GM23338 (cell line): ENCODE results near the gene GJC3. TPM values are rescaled to one million over a fixed set of nuclear protein-coding genes. Genes with fewer than 3 reads are reported as not detected.
"Not testable (repeated sequence)": the region's sequence is repeated elsewhere in the genome, so short reads cannot be mapped to it uniquely, and the experiment has no call there.

Source experiments
- ATAC-seq: fragments of 200-7000 bp; cut with Tn5 transposase; 3 replicates; pipeline ENCODE4 v1.9.1; 2020
- DNase-seq: peaks from one replicate; pipeline ENCODE4 v3.0.0-alpha.2; 2015; ENCODE audit warnings: low spot score
- H2AFZ ChIP-seq: fragments of 200-600 bp; sonication (generic); 2 replicates; pipeline ENCODE4 v1.8.0; 2016; ENCODE audit warnings: antibody characterized with exemption, mild to moderate bottlenecking, moderate library complexity
- H3F3A ChIP-seq: fragments of 200-600 bp; sonication (generic); replicated peaks from 2 replicates; pipeline ENCODE4 v1.8.0; 2017; ENCODE audit warnings: antibody characterized with exemption, mixed run types, low read depth
- H3K27ac ChIP-seq: fragments of 200-600 bp; sonication (generic); 2 replicates; pipeline ENCODE4 v1.6.1; 2016; ENCODE audit warnings: low read depth
- H3K27me3 ChIP-seq: fragments of 200-600 bp; sonication (generic); 2 replicates; pipeline ENCODE4 v1.8.0; 2016; ENCODE audit warnings: mild to moderate bottlenecking, mixed run types, moderate library complexity; ENCODE audit not compliant: insufficient read depth
- H3K36me3 ChIP-seq: fragments of 200-600 bp; sonication (generic); 2 replicates; pipeline ENCODE4 v1.8.0; 2016; ENCODE audit warnings: mild to moderate bottlenecking; ENCODE audit not compliant: insufficient read depth
- H3K4me1 ChIP-seq: fragments of 200-600 bp; sonication (generic); 2 replicates; pipeline ENCODE4 v1.8.0; 2016; ENCODE audit warnings: mild to moderate bottlenecking, moderate library complexity; ENCODE audit not compliant: insufficient read depth
- H3K4me2 ChIP-seq: fragments of 200-600 bp; sonication (generic); 2 replicates; pipeline ENCODE4 v1.7.1; 2017; ENCODE audit warnings: mixed run types
- H3K4me3 ChIP-seq: fragments of 200-600 bp; sonication (generic); 2 replicates; pipeline ENCODE4 v1.6.1; 2016; ENCODE audit warnings: mixed run types
- H3K79me2 ChIP-seq: fragments of 200-600 bp; sonication (generic); replicated peaks from 2 replicates; pipeline ENCODE4 v1.8.0; 2017; ENCODE audit warnings: mild to moderate bottlenecking; ENCODE audit not compliant: insufficient read depth
- H3K9me2 ChIP-seq: fragments of 200-600 bp; sonication (generic); 2 replicates; pipeline ENCODE4 v1.8.0; 2017; ENCODE audit not compliant: insufficient read depth
- H4K20me1 ChIP-seq: fragments of 200-600 bp; sonication (generic); replicated peaks from 2 replicates; pipeline ENCODE4 v1.8.0; 2017; ENCODE audit warnings: mild to moderate bottlenecking; ENCODE audit not compliant: insufficient read depth
- H3K27ac Mint-ChIP-seq: 2 replicates; pipeline ENCODE4 v1.8.0; 2020; ENCODE audit warnings: inconsistent platforms, mild to moderate bottlenecking, moderate library complexity, mixed read lengths
- H3K27me3 Mint-ChIP-seq: 3 replicates; pipeline ENCODE4 v1.8.0; 2022; ENCODE audit warnings: low read depth, mild to moderate bottlenecking, moderate library complexity, mixed read lengths, inconsistent platforms; ENCODE audit not compliant: insufficient read depth, poor library complexity
- H3K36me3 Mint-ChIP-seq: 3 replicates; pipeline ENCODE4 v1.8.0; 2021; ENCODE audit warnings: low read depth, mild to moderate bottlenecking, inconsistent platforms, moderate library complexity, mixed read lengths
- H3K4me1 Mint-ChIP-seq: 3 replicates; pipeline ENCODE4 v1.8.0; 2020; ENCODE audit warnings: mild to moderate bottlenecking, inconsistent platforms, mixed read lengths
- H3K4me3 Mint-ChIP-seq: 3 replicates; pipeline ENCODE4 v1.8.0; 2021; ENCODE audit warnings: moderate library complexity, mild to moderate bottlenecking, inconsistent platforms, mixed read lengths
- H3K9me3 Mint-ChIP-seq: 3 replicates; pipeline ENCODE4 v1.8.0; 2020; ENCODE audit warnings: moderate library complexity, mild to moderate bottlenecking, inconsistent platforms, mixed read lengths
- CREB1 ChIP-seq: fragments of 250-450 bp; sonication (Bioruptor Pico); IDR thresholded peaks from 2 replicates; pipeline ENCODE4 v1.5.0; 2020; ENCODE audit warnings: low read depth, mild to moderate bottlenecking, moderate library complexity
- CTCF ChIP-seq, 2 experiments: fragments of 200-600 bp in 1 of 2; sonication (generic) in 1 of 2; conservative IDR thresholded peaks; 2 replicates each; pipeline versions ENCODE4 v1.5.1 to v1.6.1; 2016 to 2017; ENCODE audit warnings: antibody characterized with exemption in 2 of 2, low read depth in 2 of 2, mild to moderate bottlenecking in 2 of 2, moderate library complexity in 1 of 2
- ETS1 ChIP-seq: IDR thresholded peaks from 2 replicates; pipeline ENCODE4 v1.6.1; 2016; ENCODE audit warnings: antibody characterized with exemption
- EZH2 ChIP-seq: fragments of 200-600 bp; sonication (generic); IDR thresholded peaks from one replicate; pipeline ENCODE4 v1.8.0; 2017; ENCODE audit warnings: antibody characterized with exemption, mild to moderate bottlenecking, low read depth; ENCODE audit not compliant: unreplicated experiment
- JUNB ChIP-seq: IDR thresholded peaks from one replicate; pipeline ENCODE4 v1.6.1; 2016; ENCODE audit warnings: antibody characterized with exemption; ENCODE audit not compliant: unreplicated experiment
- NANOG ChIP-seq: IDR thresholded peaks from 2 replicates; pipeline ENCODE4 v1.6.1; 2016; ENCODE audit warnings: antibody characterized with exemption, borderline replicate concordance
- POLR2AphosphoS5 ChIP-seq: IDR thresholded peaks from 2 replicates; pipeline ENCODE4 v1.6.1; 2016; ENCODE audit warnings: antibody characterized with exemption, low read depth
- REST ChIP-seq: IDR thresholded peaks from one replicate; pipeline ENCODE4 v1.6.1; 2018; ENCODE audit warnings: antibody characterized with exemption; ENCODE audit not compliant: unreplicated experiment
- STAT1 ChIP-seq: IDR thresholded peaks from one replicate; pipeline ENCODE4 v1.6.1; 2016; ENCODE audit warnings: antibody characterized with exemption; ENCODE audit not compliant: unreplicated experiment
- polyA plus RNA-seq: library from polyadenylated mRNA; unstranded; fragments of >200 nt; fragmentation: Nextera tagmentation; extraction: Ambion mirVana; gene quantifications from 2 replicates; pipeline ENCODE4 v1.2.1, GENCODE V29; 2016
- total RNA-seq: library from RNA; depleted of rRNA; stranded (reverse); fragments of >200 nt; shearing (Covaris generic); gene quantifications from 2 replicates; pipeline ENCODE4 v1.2.3, GENCODE V29; 2014
- TF ChIP-seq, protein P1 (sequence below): fragments of 250-450 bp; sonication (Bioruptor Pico); IDR thresholded peaks from 2 replicates; pipeline ENCODE4 v1.5.0; 2020; ENCODE audit warnings: mild to moderate bottlenecking, moderate library complexity

GJC3 gene
- total and polyA plus RNA-seq, 2 experiments from 2014 or later, result 0.56 to 3.1 TPM

- H3K36me3 ChIP-seq, result 0 out of 2 replicates have a peak, but pooled peaks cover 16% of the 10 kb centered on the region
- not testable (repeated sequence) for H3K79me2 ChIP-seq, H3F3A ChIP-seq, H3K4me3 ChIP-seq, H3K4me3 Mint-ChIP-seq, H3K4me2 ChIP-seq, DNase-seq, H3K4me1 ChIP-seq, H3K27ac Mint-ChIP-seq, H3K27me3 ChIP-seq, H3K4me1 Mint-ChIP-seq, H4K20me1 ChIP-seq, H2AFZ ChIP-seq, ATAC-seq, H3K27ac ChIP-seq, H3K9me2 ChIP-seq
- Mint-ChIP-seq H3K9me3 (peaks cover 32% of the 10 kb centered on the region), H3K27me3 (peaks cover 11% of the 10 kb centered on the region), H3K36me3 (peaks cover 23% of the 10 kb centered on the region)
These were observed 25.2 kb upstream of the GJC3 start for GRCh38 chr7:99954643-99955042.

DNA sequence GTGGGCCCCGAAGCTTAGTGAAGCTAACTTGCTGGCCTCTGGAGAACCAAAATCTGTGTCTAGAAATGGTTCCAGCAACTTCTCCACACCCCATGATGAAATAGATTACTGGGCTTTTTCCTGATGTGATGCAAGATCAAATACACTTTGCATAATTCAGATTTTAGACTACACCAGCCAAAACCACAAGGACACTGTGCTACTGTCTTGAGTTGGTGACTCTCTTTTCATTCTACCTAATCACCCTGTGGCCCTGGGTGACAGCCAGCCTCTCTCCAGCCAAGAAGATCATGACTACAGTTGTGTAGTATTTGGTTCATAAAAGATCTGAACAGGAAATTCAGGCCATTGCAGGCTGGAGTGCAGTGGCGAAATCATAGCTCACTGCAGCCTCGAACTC lies 24.2 kb upstream of the GJC3 start:
- Histone ChIP-seq H3K4me2 (no peak overlapping the region), H2AFZ (no peak overlapping the region), H4K20me1 (no peaks in the 10 kb centered on the region), H3K4me3 (no peak overlapping the region), H3K27me3 (no peaks in the 10 kb centered on the region), H3K27ac (no peak overlapping the region), H3K4me1 (no peaks in the 10 kb centered on the region), H3K9me2 (peaks cover 2% of the 10 kb centered on the region; the same call in 1 of the 2 replicates), H3K36me3 (0 out of 2 replicates have a peak, but pooled peaks cover 16% of the 10 kb centered on the region), H3F3A (no peaks in the 10 kb centered on the region), H3K79me2 (no peaks in the 10 kb centered on the region)
- H3K4me1 Mint-ChIP-seq, result no peaks in the 10 kb centered on the region
- H3K4me3 Mint-ChIP-seq, result no peak overlapping the region
- DNase-seq, result no peak
- ATAC-seq, result no peak
- H3K27me3 Mint-ChIP-seq, result peaks cover 11% of the 10 kb centered on the region
- H3K36me3 Mint-ChIP-seq, result peaks cover 31% of the 10 kb centered on the region
- no peak overlapping the region for H3K27ac Mint-ChIP-seq
- peaks cover 41% of the 10 kb centered on the region for H3K9me3 Mint-ChIP-seq
- TF ChIP-seq POLR2AphosphoS5 (no peak), EZH2 (no peak), ETS1 (no peak), CTCF (conservative IDR thresholded peaks at IDR 0.05; ENCODE audit: low read depth in 2 of 2) (no peak), REST (no peak), STAT1 (no peak), CREB1 (no peak), NANOG (no peak), JUNB (no peak)
- TF ChIP-seq, protein P1, sequence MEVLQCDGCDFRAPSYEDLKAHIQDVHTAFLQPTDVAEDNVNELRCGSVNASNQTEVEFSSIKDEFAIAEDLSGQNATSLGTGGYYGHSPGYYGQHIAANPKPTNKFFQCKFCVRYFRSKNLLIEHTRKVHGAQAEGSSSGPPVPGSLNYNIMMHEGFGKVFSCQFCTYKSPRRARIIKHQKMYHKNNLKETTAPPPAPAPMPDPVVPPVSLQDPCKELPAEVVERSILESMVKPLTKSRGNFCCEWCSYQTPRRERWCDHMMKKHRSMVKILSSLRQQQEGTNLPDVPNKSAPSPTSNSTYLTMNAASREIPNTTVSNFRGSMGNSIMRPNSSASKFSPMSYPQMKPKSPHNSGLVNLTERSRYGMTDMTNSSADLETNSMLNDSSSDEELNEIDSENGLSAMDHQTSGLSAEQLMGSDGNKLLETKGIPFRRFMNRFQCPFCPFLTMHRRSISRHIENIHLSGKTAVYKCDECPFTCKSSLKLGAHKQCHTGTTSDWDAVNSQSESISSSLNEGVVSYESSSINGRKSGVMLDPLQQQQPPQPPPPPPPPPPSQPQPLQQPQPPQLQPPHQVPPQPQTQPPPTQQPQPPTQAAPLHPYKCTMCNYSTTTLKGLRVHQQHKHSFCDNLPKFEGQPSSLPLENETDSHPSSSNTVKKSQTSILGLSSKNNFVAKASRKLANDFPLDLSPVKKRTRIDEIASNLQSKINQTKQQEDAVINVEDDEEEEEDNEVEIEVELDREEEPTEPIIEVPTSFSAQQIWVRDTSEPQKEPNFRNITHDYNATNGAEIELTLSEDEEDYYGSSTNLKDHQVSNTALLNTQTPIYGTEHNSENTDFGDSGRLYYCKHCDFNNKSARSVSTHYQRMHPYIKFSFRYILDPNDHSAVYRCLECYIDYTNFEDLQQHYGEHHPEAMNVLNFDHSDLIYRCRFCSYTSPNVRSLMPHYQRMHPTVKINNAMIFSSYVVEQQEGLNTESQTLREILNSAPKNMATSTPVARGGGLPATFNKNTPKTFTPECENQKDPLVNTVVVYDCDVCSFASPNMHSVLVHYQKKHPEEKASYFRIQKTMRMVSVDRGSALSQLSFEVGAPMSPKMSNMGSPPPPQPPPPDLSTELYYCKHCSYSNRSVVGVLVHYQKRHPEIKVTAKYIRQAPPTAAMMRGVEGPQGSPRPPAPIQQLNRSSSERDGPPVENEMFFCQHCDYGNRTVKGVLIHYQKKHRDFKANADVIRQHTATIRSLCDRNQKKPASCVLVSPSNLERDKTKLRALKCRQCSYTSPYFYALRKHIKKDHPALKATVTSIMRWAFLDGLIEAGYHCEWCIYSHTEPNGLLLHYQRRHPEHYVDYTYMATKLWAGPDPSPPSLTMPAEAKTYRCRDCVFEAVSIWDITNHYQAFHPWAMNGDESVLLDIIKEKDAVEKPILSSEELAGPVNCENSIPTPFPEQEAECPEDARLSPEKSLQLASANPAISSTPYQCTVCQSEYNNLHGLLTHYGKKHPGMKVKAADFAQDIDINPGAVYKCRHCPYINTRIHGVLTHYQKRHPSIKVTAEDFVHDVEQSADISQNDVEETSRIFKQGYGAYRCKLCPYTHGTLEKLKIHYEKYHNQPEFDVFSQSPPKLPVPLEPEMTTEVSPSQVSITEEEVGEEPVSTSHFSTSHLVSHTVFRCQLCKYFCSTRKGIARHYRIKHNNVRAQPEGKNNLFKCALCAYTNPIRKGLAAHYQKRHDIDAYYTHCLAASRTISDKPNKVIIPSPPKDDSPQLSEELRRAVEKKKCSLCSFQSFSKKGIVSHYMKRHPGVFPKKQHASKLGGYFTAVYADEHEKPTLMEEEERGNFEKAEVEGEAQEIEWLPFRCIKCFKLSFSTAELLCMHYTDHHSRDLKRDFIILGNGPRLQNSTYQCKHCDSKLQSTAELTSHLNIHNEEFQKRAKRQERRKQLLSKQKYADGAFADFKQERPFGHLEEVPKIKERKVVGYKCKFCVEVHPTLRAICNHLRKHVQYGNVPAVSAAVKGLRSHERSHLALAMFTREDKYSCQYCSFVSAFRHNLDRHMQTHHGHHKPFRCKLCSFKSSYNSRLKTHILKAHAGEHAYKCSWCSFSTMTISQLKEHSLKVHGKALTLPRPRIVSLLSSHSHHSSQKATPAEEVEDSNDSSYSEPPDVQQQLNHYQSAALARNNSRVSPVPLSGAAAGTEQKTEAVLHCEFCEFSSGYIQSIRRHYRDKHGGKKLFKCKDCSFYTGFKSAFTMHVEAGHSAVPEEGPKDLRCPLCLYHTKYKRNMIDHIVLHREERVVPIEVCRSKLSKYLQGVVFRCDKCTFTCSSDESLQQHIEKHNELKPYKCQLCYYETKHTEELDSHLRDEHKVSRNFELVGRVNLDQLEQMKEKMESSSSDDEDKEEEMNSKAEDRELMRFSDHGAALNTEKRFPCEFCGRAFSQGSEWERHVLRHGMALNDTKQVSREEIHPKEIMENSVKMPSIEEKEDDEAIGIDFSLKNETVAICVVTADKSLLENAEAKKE (CRISPR knock-in tag), result no peak
